Measurements from ENCODE around the gene OR2A25. TPM values are rescaled to one million over a fixed set of nuclear protein-coding genes. Genes with fewer than 3 reads are reported as not detected.

OR2A25 gene
- total and polyA plus RNA-seq, 10 donors, result not detected

DNA sequence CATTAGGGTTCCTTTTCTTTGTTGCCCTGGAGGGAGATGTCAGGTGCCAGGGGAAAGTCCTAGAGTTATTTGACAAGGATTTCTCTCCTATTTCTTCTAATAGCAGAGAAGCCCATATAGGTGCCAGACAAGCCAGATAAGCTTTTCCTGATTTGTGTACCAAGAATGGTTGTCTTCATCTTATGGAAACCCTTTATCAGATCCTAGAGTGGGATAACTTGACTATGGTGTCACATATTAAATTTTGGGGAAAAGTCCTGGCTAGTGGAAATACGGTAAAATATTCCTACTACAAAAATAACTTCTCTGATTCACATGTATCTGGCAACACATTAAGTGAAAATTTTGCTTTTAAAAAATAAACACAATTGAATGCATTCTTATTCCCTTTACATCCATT, 17.6 kb downstream of the OR2A25 start:
- 77 to 94% (median 87%) methylated on average over 1 of the region's 1 CpG for WGBS, 5 donors
- Histone ChIP-seq H3K4me1 (no peaks in the 10 kb centered on the region), H3K4me3 (no peak overlapping the region), H3K36me3 (no peaks in the 10 kb centered on the region), H3K27ac (no peak overlapping the region), H3K9me3 (peaks cover 0 to 10% (median 9%) of the 10 kb centered on the region in 8 donors), H3K27me3 (replicated peaks in 1 of 7) (no peaks in the 10 kb centered on the region)
- DNase-seq, result no peak
- TF ChIP-seq, protein P1, sequence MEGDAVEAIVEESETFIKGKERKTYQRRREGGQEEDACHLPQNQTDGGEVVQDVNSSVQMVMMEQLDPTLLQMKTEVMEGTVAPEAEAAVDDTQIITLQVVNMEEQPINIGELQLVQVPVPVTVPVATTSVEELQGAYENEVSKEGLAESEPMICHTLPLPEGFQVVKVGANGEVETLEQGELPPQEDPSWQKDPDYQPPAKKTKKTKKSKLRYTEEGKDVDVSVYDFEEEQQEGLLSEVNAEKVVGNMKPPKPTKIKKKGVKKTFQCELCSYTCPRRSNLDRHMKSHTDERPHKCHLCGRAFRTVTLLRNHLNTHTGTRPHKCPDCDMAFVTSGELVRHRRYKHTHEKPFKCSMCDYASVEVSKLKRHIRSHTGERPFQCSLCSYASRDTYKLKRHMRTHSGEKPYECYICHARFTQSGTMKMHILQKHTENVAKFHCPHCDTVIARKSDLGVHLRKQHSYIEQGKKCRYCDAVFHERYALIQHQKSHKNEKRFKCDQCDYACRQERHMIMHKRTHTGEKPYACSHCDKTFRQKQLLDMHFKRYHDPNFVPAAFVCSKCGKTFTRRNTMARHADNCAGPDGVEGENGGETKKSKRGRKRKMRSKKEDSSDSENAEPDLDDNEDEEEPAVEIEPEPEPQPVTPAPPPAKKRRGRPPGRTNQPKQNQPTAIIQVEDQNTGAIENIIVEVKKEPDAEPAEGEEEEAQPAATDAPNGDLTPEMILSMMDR (IDR thresholded peaks at IDR 0.05 in 8 of 11, conservative IDR thresholded peaks at IDR 0.05 in 3 of 11), result no peak
- TF ChIP-seq POLR2A (IDR thresholded peaks at IDR 0.05) (no peak), POLR2AphosphoS5 (IDR thresholded peaks at IDR 0.05) (no peak)
- intact Hi-C loops (cut with DNase I; ENCODE audit: low total_unique reads), result no loop called here

DNA sequence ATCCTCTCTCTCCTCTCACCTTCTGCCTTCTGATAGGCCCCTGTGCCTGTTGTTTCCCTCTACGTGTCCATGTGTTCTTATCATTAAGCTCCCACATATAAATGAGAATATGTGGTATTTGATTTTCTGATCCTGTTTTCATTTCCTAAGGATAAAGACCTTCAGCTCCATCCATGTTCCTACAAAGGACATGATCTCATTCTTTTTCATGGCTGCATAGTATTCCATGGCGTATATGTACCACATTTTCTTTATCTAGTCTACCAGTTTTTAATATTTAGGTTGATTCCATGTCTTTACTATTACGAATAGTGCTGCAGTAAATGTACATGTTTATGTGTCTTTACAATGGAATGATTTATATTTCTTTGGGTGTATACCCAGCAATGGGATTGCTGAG, 21.1 kb downstream of the OR2A25 start:
- no peak overlapping the region for H3K4me3 ChIP-seq
- TF ChIP-seq POLR2A (IDR thresholded peaks at IDR 0.05) (no peak), POLR2AphosphoS5 (IDR thresholded peaks at IDR 0.05) (no peak)
- TF ChIP-seq, protein P1 (IDR thresholded peaks at IDR 0.05 in 8 of 11, conservative IDR thresholded peaks at IDR 0.05 in 3 of 11), result no peak
- no peak for DNase-seq
- H3K27me3 ChIP-seq (replicated peaks in 1 of 7), result peaks cover 0 to 3% (median 0%) of the 10 kb centered on the region in 7 donors
- intact Hi-C loops (cut with DNase I; ENCODE audit: low total_unique reads), result no loop called here
- 81 to 97% (median 90%) methylated on average over 3 of the region's 3 CpGs for WGBS, 5 donors
- H3K27ac ChIP-seq, result no peak overlapping the region
- H3K36me3 ChIP-seq, result no peaks in the 10 kb centered on the region
- H3K4me1 ChIP-seq, result no peaks in the 10 kb centered on the region
- H3K9me3 ChIP-seq, result peaks cover 0 to 10% (median 9%) of the 10 kb centered on the region in 8 donors

DNA sequence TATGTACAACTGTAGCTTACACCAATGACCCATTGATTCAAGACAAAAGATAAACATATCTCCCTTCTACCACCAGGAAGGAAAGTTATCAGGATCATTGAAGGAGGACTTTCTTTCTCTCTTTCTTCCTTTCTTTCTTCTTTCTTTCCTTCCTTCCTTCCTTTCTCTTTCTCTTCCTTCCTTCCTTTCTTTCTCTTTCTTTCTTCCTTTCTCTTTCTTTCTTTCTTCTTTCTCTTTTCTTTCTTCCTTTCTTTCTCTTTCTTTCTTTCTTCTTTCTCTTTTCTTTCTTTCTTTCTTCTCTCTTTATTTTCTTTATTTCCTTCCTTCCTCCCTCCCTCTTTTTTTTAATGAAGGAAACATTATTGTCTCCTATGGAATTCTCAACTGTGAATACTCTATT, 29.2 kb downstream of the OR2A25 start:
- intact Hi-C loops (cut with DNase I; ENCODE audit: low total_unique reads), result no loop called here
- Histone ChIP-seq H3K4me3 (no peak overlapping the region), H3K27me3 (replicated peaks in 1 of 7) (peaks cover 0 to 9% (median 0%) of the 10 kb centered on the region in 7 donors), H3K36me3 (no peaks in the 10 kb centered on the region), H3K27ac (no peak overlapping the region), H3K9me3 (no peaks in the 10 kb centered on the region), H3K4me1 (no peaks in the 10 kb centered on the region)
- no peak for TF ChIP-seq POLR2A (IDR thresholded peaks at IDR 0.05)
- TF ChIP-seq, protein P1 (IDR thresholded peaks at IDR 0.05 in 8 of 11, conservative IDR thresholded peaks at IDR 0.05 in 3 of 11), result no peak
- TF ChIP-seq POLR2AphosphoS5 (IDR thresholded peaks at IDR 0.05), result no peak
- DNase-seq, result no peak

DNA sequence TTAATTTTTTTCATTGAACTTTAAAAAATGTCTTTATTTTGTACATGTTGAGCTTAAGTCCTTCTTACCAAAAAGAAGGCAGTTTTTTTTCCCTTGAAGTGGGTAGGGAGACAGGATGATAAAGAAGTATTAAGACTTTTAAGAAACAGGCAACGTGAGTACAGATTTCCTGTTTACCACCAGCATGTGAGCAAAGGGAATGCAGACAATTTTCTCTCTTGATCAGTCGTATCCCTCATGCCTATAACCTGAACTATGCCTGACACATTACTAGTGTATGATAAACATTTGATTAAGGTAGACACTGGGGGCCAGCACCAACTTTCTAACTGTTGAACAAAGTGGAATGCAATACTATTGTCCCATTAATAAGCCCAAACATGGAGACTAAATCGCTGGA, 31.0 kb downstream of the OR2A25 start:
- intact Hi-C loops (cut with DNase I; ENCODE audit: low total_unique reads), result no loop called here
- Histone ChIP-seq H3K9me3 (no peaks in the 10 kb centered on the region), H3K36me3 (no peaks in the 10 kb centered on the region), H3K4me1 (no peaks in the 10 kb centered on the region), H3K4me3 (no peak overlapping the region), H3K27me3 (replicated peaks in 1 of 7) (peaks cover 0 to 7% (median 0%) of the 10 kb centered on the region in 7 donors), H3K27ac (no peak overlapping the region)
- 28 to 38% (median 32%) methylated on average over 3 of the region's 3 CpGs for WGBS, 5 donors
- TF ChIP-seq, protein P1 (IDR thresholded peaks at IDR 0.05 in 8 of 11, conservative IDR thresholded peaks at IDR 0.05 in 3 of 11), result no peak
- TF ChIP-seq POLR2AphosphoS5 (IDR thresholded peaks at IDR 0.05) (no peak), POLR2A (IDR thresholded peaks at IDR 0.05) (no peak)
- no peak for DNase-seq
